Suppressor macrophage treated with lipopolysaccharide for 4 hours (primary cell): ENCODE data around the gene CORO2B.
"Not testable (repeated sequence)": the region's sequence is repeated elsewhere in the genome, so short reads cannot be mapped to it uniquely, and the experiment has no call there.

ENCODE experiments used
- DNase-seq: peaks from one replicate; pipeline ENCODE4 v3.0.0-alpha.2; 2020

CORO2B gene

DNA sequence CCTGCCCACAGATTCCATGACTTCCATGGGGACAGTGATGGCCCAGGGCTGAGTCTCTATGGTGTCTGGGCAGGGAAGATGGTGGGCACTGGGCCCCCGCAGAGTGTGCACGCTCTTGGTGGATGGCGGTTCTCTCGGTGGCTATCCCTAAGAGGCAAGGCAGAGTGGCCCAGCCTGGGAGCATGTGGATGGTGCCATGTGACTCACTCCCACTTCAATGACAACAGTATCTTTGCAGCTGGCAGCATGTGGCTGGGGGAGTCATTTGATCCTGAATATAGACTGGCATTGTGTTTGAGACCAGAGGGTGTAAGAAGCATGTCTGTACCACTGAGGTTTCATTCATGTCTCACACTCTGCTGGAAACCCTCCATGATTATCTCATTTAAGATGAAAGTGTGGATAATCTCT, 101.2 kb downstream of the CORO2B start:
- no peak for DNase-seq

DNA sequence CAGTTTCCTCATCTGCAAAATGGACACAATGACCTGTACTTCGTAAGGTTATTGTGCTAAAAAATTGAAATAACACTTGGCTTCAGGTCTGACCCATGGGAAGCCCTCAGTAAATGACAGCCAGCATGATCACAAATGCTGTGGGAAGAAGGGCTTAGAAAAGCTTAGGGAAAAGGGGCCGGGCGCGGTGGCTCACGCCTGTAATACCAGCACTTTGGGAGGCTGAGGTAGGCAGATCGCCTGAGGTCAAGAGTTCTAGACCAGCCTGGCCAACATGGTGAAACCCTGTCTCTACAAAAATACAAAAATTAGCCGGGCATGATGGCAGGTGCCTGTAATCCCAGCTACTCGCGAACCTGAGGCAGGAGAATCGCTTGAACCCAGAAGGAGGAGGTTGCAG, 102.0 kb downstream of the CORO2B start:
- DNase-seq = not testable (repeated sequence)

DNA sequence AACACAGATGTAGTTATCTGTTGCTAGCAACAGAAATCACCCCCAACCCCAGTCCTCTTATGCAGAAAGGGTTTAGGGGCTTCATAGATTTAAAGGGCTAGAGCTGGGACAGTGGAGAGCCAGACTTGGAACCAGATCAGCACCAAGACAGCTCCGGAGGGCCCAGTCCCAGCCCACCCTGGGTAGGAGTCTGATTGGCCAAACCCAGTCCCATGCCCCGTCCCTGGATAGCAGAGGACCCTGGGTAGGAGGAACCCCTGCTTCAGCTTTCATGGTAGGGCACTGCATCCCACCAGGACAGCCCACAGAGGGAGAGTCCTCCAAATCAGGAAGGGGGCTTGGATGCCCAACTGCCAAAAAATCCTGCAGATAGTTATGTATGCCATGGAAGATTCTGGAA, 103.0 kb downstream of the CORO2B start:
- no peak for DNase-seq

DNA sequence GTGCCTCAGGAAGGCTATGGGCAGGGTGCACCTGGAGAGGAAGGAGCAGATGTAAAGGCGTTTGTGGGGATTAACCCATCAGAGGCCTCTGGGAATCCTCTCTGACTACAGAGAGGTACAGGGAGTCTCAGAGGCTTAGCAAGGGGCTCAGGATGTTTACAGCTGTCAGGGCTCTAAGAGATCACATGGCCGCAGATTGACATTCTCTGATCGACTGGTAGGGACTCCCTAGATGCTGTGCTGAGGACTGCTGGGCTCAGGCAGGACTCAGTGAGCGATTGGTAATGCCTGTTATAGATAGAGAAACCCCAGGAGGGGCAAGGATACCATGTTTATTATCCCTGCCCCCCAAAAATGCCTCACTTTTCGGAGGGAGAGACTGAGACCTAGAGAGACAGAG, 103.5 kb downstream of the CORO2B start:
- DNase-seq = no peak

DNA sequence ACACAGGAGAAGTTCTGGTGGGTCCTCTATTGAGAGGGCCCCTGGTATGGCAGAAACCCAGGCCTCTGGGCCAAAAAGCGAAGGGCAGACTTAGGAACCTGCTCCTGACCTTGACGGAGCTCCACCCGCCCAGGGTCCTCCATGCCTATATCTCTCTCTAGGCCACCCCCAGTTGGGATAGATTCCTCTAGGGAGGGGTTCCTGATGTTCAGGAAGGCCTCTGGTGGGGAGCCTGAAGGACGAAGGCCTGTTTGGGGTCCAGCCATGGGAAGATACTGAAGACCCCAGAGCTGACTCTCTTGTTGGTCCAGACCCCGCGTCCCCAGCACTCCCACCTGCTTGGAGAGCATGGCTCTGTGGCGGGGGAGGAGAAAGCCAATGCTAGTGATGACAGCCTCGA, 104.2 kb downstream of the CORO2B start:
- DNase-seq = no peak

DNA sequence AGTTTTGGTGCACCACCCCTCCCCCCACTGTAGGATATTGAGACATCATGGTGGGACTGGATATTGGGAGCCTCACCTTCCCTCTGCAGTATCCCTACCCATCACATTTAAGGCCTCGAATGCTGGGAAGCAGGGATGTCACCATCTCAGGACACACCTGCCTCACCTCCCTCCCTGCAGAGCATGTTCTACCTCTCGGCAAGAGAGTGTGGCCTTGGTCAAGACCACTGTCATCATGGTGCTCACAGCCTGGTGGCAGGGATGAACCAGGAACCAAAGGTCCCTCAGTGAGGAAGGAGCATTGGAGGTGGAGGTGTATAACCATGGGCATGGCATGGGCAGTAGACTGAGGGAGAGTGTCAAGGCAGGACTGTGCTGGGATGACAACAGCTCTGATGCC, 104.8 kb downstream of the CORO2B start:
- no peak for DNase-seq

DNA sequence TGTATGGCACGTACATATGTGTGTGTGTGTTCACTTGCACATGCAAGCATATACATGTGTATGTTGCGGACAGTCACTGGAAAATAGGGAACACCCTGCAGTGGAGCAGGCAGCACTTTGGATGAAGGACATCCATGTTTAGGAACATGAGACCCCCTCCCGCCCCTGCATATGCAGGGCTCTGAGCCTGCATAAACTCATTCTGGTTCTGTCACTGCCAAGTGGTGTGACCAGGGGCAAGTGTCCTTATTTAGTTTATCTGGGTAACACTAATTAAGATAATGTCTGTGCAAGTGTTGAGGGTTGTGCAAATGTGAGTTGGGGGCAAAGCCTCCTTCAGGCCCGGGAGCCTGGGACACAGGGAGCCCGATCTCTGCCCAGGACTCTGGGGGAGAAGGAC, 105.7 kb downstream of the CORO2B start:
- no peak for DNase-seq

DNA sequence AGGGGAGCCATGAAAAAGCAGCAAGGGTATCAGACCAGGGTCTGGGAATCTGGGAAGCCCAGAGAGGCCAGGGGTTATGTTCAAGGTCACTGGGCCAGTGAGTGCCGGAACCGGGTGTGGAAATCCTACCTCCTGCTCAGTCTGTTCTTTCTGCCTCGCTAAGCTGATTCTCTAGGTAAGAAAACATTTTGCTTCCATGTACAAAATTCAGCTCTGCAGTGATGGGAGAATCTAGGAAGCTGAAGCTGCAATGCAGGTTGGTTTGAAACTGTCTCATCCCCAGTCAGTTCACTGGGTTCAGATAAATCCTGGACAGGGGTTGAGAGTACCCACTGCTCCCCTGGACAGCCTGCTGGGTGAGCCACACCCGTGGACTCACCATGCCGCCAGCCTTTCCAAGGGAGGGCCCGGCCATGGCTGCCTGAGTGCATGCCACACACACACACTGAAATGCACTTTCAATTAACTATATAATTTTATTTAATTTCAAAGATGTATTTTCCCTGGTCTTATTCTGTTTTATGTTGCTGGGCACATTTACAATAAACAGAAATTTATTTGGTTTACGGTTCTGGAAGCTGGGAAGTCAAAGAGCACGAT, 108.4 kb downstream of the CORO2B start:
- no peak for DNase-seq

DNA sequence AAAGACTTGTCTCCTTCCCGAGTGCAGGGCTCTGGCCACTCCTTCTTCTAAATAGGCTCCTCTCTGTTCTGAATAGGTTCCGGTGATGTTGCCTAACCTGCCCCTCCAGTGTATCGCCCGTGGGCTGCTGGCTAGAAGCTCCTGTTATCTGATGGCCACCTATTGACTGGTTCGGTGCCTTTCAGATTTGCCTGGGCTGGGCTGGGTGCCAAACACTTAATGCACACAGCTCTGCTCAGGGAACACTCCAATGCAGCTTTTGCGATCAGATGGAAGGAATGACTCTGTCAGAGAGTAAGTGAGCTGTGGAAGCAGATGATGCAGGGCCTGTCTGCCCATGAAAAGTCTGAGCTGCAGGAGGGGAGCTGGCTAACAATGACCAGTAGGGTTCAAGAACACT, 112.9 kb downstream of the CORO2B start:
- no peak for DNase-seq

DNA sequence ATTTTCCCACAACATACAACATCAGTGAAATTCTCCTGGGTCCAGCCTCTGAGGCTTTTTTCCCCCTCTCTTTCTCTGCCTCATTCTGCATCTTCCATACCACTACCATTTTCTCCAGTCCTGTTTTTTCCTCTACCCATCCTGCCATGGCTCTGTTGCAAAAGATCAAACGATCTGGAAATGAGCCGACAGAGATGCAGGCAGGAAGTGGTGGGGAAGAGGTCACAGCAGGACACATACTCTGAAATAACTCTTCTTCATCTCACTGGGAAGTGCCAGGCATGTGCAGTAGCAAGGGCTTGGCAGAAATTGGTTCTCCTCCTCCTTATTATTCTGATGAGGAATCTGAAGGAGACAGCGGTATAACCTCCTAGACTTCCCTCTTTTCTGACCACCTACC, 114.3 kb downstream of the CORO2B start:
- no peak for DNase-seq

DNA sequence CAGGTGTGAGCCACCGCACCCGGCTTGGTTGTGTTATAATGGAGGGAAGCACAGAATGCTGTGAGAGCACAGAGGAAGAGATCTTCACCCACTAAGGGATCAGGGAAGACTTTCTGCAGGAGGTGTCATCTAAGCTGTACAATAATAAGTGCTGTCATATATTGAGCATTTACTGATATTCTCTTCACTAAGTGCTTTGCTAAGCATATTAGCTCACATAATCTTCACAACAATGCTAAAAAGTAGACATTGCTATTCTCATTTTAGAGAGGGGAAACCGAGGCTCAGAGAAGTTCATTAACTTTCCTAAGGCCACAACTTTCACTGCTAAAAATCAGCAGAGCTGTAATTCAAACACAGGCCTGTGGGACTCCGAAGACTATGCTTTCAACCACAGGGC, 115.3 kb downstream of the CORO2B start:
- DNase-seq = no peak

DNA sequence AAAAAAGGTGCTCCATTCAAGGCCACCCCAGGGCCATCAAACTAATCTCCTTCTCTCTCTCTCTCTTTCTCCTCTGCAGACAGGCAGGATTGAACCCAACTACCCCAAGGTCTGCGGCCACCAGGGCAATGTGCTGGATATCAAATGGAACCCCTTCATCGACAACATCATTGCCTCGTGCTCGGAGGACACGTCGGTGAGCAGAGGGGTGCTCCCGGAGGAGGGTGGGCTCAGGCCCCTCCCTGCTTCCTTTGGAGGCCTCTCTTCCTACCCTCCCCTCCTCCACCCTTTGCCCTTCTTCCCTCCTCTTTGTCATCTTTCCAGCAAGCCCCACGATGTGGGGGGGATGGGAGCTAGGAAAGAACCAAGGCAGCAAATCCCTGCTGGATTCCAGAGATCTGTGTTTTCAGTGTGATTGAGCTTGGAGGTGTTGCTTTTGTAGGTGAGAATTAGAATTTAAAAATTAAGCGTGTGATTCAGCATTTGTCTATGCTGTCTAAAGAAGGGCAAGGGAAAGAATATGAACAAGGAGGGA, 116.3 kb downstream of the CORO2B start:
- no peak for DNase-seq

DNA sequence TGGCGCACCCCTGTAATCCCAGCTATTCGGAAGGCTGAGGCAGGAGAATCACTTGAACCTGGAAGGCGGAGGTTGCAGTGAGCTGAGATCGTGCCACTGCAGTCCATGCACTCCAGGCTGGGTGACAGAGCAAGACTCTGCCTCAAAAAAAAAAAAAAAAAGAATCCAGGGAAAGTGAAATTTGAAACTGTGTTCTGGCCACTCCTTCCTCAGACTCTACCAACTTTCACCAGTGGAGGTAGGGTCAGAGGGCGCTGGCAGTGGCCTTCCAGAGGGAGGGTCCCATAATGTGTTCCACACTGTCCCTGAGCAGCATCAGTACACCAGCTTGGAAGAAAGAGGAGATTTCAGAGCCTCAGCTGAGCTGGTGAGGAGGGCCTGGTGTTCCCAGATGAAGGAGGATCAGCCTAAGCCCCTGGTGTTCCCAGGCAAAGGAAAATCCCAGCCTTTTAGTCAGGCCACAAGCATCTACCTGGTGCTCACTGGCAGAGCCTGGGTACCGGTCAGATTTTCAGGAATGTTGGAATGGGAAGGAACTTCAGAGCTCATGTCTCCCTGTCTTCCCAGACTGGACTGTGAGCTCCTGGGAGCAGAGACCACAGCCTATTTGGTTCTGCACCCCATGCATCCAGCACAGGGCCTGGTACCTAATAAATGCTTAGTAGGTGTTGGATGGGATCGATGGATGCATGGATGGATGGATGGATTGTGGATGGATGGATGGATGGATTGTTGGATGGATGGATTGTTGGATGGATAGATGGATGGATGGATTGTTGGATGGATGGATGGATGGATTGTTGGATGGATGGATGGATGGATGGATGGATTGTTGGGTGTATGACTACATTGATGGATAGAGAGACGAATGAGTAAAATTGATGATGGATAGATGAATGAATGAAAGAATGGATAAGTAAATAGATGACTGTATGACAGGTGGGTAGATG, 117.9 kb downstream of the CORO2B start:
- DNase-seq = no peak

DNA sequence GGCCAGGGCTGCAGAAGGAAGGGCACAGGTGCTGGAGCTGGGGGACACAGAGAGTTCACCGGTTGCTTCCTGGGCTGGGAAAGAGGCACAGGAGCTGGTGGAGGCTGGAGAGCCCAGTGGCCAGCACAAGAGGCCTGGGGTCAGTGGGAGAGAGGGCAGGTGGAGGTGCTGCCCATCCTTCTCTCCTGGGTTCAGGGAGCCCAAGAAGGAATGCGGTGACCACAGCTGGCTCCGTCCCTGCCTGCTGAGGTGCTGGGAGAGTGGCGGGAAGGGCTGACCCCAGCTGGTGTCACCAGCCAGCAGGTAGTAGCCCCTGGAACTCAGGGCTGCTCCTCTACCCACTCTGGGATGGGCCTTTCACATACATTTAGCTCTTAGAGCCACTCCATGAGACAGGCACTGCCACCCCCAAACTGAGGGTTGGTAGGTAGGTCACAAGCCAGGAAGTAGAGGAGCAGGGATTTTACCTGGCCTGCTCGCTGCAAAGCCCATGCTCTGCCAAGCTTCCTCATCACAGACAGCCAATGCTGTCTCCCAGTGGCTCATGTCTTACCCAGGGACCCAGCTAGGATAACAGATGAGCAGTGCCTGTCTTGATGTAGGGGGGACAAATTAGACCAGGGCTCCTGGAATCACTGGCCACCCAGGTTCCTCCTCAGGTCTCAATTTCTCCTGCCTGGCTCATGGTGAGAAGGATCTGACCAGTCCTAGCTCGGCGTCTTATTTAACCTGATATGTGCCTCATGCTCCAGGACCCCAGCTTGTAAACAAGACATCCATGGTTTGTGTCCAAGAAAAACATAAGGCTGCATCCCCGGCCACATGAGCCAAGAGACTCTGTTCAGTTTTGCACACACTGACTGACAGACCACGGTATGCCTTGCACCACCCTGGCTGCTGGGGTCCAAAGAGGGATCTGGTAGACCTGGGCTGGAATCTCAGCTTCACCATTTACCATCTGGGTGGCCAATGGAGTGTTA, 119.2 kb downstream of the CORO2B start:
- no peak for DNase-seq

DNA sequence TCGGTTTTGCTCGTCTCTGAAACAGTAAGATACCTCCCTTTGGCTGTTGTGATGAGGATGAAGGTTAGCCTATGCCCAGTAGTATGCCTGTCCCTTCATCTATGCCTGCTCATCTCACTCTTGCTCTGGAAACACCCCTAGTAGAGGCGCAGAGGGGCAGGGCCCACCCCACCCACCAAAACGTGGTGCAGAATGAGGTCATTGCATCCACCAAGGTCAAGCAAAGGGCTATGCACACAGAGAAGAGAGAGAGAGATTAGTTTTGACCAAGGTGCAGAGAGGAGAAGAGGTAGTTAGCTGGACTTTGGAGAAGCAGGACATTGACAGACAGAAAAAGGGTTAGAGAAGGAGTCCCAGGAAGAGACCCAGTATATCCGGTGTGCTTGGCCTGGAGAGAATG, 119.9 kb downstream of the CORO2B start:
- DNase-seq = no peak

DNA sequence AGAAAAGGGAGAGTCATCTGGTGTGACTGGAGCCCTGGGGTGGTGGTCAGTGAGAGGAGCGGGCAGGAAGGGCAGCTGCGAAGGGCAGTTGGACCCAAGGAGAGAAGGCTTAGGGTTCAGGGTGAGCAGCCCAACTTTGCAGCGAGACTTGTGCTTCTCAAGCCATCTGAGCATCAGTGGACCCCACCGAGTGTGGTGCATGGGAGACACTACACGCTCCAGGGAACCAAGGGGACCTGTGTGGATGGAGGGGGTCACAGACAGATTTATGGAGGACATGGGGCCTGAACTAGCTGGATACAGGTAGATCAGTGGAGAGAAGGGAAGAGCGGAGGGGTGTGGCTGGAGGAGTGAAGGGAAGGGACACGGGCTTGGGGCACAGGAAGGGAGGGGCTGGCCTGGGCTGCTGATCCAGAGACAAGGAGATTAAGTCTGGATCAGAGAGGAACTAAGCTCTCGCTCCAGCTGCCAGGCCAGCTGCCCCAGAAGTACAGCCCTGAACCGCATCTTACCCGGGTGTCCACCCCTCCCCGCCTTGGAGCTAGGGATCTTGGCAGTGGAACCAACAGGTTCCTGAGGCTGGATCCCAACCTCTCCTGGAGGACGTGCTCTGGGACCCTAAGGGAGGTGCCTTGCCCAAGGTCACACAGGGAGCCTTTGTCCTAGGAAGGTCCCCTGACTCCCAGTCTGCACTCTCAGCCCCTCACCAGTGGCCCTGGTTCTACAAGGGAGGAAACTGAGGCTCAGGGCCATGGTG, 120.5 kb downstream of the CORO2B start:
- no peak for DNase-seq

DNA sequence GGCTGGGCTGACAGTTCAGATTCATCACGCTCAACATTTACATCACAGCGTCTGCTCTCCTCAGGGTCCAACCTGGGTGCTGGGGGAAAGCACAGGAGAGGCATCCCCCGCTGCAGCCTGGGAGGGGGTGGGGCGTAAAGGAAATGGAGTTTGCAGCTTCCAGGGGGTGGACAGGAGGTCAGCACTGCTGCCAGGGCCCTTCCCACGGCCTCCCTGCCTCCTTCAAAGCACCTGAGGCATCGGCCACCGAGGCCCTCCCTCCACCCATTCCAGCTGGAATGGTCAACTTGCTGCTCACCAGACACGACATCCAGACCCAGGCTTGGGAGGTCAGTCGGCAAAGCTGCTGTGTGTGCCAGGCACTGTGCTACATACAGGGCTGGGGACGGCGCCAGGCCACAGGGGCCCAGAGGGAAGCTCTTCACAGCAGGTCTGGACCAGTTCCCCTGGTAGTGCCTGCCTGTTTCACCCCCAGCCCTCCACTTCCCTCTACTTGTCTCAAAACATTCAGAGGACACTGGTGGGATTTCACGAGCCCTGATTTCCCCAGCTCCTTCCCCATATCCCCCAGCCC, 121.2 kb downstream of the CORO2B start:
- no peak for DNase-seq

DNA sequence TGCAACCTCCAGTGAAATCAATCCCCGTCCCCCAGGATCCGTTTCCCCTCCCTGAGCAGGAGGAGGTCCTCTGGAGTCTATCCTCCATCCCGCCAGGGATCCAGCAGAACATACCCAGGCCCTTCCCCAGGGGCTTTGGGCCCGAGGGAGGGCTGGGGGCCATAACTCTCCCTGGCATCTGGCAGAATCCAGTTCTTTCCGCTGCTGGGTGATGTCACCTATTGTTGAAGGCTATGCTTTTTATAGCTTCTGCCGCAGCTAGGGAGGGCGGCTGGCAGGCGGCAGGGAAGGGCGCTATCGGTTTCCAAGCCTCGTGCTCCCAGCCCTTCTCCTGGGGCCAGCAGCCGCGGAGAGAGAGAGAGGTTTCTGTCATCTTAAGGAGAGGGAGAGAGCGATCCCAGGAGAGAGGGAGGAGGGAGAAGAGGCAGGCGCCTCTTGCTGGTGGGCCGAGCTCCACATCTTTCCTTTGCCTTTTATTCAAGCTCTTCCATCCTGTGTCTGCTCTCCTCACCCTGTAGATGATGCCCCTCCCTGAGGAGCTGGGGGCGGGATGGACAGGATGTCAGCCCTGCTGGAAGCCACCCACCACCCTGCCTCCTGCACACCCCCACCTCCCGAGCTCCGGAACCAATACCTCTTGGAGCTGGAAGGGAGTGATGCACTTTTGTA, 121.8 kb downstream of the CORO2B start:
- DNase-seq = peak; percentile 23

DNA sequence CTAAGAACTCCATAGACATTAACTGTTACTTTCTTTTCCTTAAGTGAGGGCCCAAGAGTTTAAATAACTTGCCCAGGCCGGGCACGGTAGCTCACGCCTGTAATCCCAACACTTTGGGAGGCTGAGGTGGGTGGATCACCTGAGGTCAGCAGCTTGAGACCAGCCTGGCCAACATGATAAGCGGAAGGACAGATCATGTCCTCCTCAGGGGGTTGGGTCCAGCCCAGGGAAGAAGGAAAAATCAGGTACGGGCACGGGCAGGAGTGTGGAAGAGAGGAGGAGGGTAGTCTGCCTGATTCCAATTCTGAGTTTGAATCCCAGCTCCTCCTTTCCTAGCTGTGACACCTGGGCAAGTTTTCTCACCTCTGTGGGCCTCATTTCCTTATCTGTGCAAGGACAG, 123.1 kb downstream of the CORO2B start:
- no peak for DNase-seq

DNA sequence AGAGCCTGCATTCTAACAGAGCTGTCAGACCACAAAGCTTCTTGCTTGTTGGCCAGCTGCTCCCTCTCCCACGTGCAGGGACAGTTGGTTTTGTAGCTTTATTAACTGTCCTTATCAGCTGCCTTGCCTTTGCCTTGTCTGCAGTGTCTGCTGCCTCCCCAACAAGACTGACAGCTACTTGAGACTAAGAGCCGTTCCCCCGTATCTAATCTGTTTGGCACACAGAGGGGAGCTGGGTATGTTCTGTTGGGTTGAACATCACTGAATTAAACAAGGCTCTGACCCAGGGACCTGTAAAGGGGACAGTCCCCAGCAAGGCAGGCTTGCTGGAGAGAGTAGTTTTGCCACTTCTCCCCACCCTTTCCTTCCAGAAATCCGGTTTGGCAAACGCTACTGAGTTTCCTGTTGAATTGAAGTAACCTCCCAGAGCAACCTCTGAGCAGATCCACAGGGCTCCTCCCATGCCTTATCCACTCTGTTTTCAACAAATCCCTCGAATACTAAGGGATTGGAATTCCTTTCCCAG, 125.8 kb downstream of the CORO2B start:
- DNase-seq = no peak

DNA sequence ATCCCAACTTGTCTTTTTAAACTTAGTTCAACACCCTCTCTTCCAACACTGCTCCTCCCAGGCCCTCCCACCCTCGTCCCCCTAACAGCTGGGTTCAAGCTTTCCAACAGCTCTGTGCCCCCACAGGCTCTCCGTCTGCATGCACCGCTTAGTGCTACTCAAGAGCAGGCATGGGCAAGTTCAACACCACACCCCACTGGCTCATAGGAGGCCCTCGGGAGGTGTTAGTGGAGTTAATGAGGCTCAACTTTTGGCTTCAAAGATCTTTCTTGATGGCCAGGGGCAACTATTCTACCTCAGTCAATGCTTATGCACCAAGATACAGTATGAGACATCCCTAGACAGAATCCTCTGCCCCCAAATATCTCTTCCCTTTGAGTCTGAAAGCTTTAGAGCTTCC, 127.5 kb downstream of the CORO2B start:
- no peak for DNase-seq
